ENCODE measurements around the gene RAPGEF1. TPM values are rescaled to one million over a fixed set of nuclear protein-coding genes. Genes with fewer than 3 reads are reported as not detected.

Gene RAPGEF1
- total and polyA plus RNA-seq, 9 of the 15 experiments (the other 6 are each of a cell fraction or from before 2014, with no cell fraction given), result 0.06 to 44.1 (median 19.9) TPM

DNA sequence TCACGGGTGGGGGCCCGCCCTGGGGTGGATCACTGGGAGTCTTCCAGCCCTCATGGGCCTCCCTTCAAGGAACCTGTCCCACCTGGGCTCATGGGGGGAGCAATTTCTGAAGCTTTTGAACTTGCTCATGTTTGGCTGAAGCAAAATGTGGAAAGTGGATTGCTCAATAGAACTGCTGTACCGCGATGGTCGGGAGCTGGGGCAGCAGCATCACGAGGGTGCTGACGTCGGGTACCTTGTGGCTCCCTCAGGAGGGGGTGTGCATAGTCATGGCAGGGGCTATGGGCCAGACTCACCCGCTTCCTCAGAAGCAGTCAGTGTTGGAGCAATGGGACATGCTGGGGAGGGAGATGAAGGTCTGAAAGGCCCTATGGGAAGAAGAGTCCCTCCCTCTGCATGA, 136.7 kb downstream of the RAPGEF1 start:
- no peak overlapping the region for H3K4me3 ChIP-seq
- ChIA-PET CTCF (ENCODE audit: low intra/inter-chr PET ratio) (interaction anchor here (0.7 kb wide), 1 partner anchor 32 kb away, joined by 3 read pairs; no protein-coding TSS in a partner anchor), POLR2A (interaction anchor here (0.5 to 1.1 kb wide), 2 partner anchors 11 to 33 kb away, joined by 3 read pairs; no protein-coding TSS in a partner anchor)
- ATAC-seq (no peak), DNase-seq (ENCODE audit: extremely low read depth in 1 of 4, low spot score in 3 of 4) (no peak), FAIRE-seq (no peak)
- no peak overlapping the region for H3K9ac ChIP-seq (ENCODE audit: insufficient read depth in 1 of 2, low read depth in 2 of 2, low read length in 2 of 2)
- no peak overlapping the region for H3K4me2 ChIP-seq (ENCODE audit: insufficient read depth, low read length)
- in situ Hi-C loops (cut with MboI), result no loop called here
- no peaks in the 10 kb centered on the region for H3K9me3 ChIP-seq (replicated peaks; ENCODE audit: control insufficient read depth, insufficient read depth, low read depth, low read length)
- H3K27me3 ChIP-seq (ENCODE audit: control insufficient read depth in 2 of 2, insufficient read depth in 2 of 2, low read length in 2 of 2), result no peaks in the 10 kb centered on the region
- 79% methylated on average over 9 of the region's 9 CpGs for WGBS (ENCODE audit: insufficient coverage, low coverage, missing lambda C conversion rate)
- TF ChIP-seq MAZ (CRISPR knock-in tag; conservative IDR thresholded peaks at IDR 0.05 in 1 of 2, IDR thresholded peaks at IDR 0.05 in 1 of 2), result no peak
- no peak overlapping the region for H2AFZ ChIP-seq (ENCODE audit: low read depth, low read length)
- H3K27ac ChIP-seq (ENCODE audit: extremely low read depth, low read depth, low read length), result no peak overlapping the region
- no peaks in the 10 kb centered on the region for H3K79me2 ChIP-seq (ENCODE audit: control insufficient read depth, insufficient read depth, low read length)
- BruUV-seq (replicated peaks), result no TSS peak
- H3K9me1 ChIP-seq (ENCODE audit: control insufficient read depth, insufficient read depth, low read length), result no peaks in the 10 kb centered on the region
- intact Hi-C loops (cut with micrococcal nuclease), result no loop called here
- no peaks in the 10 kb centered on the region for H4K20me1 ChIP-seq (replicated peaks; ENCODE audit: control insufficient read depth, insufficient read depth, low read length)
- H3K4me1 ChIP-seq (replicated peaks in 1 of 2; ENCODE audit: control insufficient read depth in 2 of 2, insufficient read depth in 2 of 2, low read length in 2 of 2), result peaks cover 3 to 4% of the 10 kb centered on the region in 2 experiments; a peak in 2 of 5 replicates
- peaks cover 23% of the 10 kb centered on the region; the same call in 2 of the 3 replicates for H3K36me3 ChIP-seq (ENCODE audit: control insufficient read depth, insufficient read depth, low read length)

DNA sequence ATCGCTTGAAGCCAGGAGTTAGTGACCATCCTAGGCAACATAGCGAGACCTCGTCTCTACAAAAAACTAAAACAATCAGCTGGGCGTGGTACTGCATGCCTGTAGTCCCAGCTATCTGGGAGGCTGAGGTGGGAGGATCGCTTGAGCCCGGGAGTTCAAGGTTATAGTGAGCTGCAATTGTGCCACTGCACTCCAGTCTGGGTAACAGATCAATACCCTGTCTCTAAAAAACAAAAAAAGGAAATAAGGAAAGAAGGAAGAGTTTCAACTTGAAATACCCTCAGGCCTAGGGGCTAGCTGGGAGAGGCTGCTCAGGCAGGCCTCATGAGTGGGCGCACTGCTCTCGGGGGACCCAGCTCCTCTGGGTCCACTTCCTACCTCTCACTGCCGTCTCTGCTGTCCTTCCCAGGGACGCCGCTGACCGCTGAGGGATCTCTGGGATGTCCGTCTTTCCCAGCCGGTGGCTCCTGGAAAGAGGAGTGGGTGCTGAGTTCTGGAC, 138.1 kb downstream of the RAPGEF1 start:
- no peak for FAIRE-seq
- no peak for TF ChIP-seq WHSC1 (IDR thresholded peaks at IDR 0.05; ENCODE audit: low read length)
- TF ChIP-seq, protein P1, sequence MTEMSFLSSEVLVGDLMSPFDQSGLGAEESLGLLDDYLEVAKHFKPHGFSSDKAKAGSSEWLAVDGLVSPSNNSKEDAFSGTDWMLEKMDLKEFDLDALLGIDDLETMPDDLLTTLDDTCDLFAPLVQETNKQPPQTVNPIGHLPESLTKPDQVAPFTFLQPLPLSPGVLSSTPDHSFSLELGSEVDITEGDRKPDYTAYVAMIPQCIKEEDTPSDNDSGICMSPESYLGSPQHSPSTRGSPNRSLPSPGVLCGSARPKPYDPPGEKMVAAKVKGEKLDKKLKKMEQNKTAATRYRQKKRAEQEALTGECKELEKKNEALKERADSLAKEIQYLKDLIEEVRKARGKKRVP (CRISPR knock-in tag; IDR thresholded peaks at IDR 0.05), result no peak
- TF ChIP-seq ZNF551 (CRISPR knock-in tag; IDR thresholded peaks at IDR 0.05), result no peak
- no peak for TF ChIP-seq POLR2AphosphoS5 (IDR thresholded peaks at IDR 0.05; ENCODE audit: control insufficient read depth, insufficient read depth, low read depth, low read length)
- no peak for TF ChIP-seq RBM25 (IDR thresholded peaks at IDR 0.05; ENCODE audit: low read depth, low read length, severe bottlenecking)
- TF ChIP-seq ZC3H11A (IDR thresholded peaks at IDR 0.05; ENCODE audit: low read depth, low read length), result no peak
- TF ChIP-seq ZNF274 (IDR thresholded peaks at IDR 0.05; ENCODE audit: borderline replicate concordance, low read depth, low read length), result no peak
- no peak for TF ChIP-seq MYNN (IDR thresholded peaks at IDR 0.05)
- no peak for TF ChIP-seq MYNN (CRISPR knock-in tag; IDR thresholded peaks at IDR 0.05)
- TF ChIP-seq MYC (IDR thresholded peaks at IDR 0.05; ENCODE audit: low read depth, low read length), result no peak
- TF ChIP-seq MYC (CRISPR knock-in tag; IDR thresholded peaks at IDR 0.05; ENCODE audit: borderline replicate concordance, low read depth), result no peak
- no peak for TF ChIP-seq ZNF507 (tag; conservative IDR thresholded peaks at IDR 0.05)
- TF ChIP-seq CC2D1A (IDR thresholded peaks at IDR 0.05), result no peak
- TF ChIP-seq ZNF586 (CRISPR knock-in tag; conservative IDR thresholded peaks at IDR 0.05), result no peak
- TF ChIP-seq ZNF695 (CRISPR knock-in tag; IDR thresholded peaks at IDR 0.05), result no peak
- no peak for TF ChIP-seq XRCC5 (IDR thresholded peaks at IDR 0.05; ENCODE audit: low read depth, low read length)

More for the DNA sequence above, 138.1 kb downstream of the RAPGEF1 start:
- H3K9me1 ChIP-seq (ENCODE audit: control insufficient read depth, insufficient read depth, low read length), result no peaks in the 10 kb centered on the region
- no peak overlapping the region for H3K4me2 ChIP-seq (ENCODE audit: insufficient read depth, low read length)
- intact Hi-C loops (cut with micrococcal nuclease), result no loop called here
- CTCF ChIA-PET (ENCODE audit: low intra/inter-chr PET ratio), result no interaction called here
- POLR2A ChIA-PET, result no interaction called here
- no peaks in the 10 kb centered on the region for H3K27me3 ChIP-seq (ENCODE audit: control insufficient read depth in 2 of 2, insufficient read depth in 2 of 2, low read length in 2 of 2)
- no peaks in the 10 kb centered on the region for H3K9me3 ChIP-seq (replicated peaks; ENCODE audit: control insufficient read depth, insufficient read depth, low read depth, low read length)
- peaks cover 0 to 3% of the 10 kb centered on the region in 2 experiments; a peak in 2 of 5 replicates for H3K4me1 ChIP-seq (replicated peaks in 1 of 2; ENCODE audit: control insufficient read depth in 2 of 2, insufficient read depth in 2 of 2, low read length in 2 of 2)
- no peak overlapping the region for H3K4me3 ChIP-seq
- BruUV-seq (replicated peaks), result no TSS peak
- no peak overlapping the region for H3K9ac ChIP-seq (ENCODE audit: insufficient read depth in 1 of 2, low read depth in 2 of 2, low read length in 2 of 2)
- in situ Hi-C loops (cut with MboI), result no loop called here
- H3K36me3 ChIP-seq (ENCODE audit: control insufficient read depth, insufficient read depth, low read length), result peaks cover 29% of the 10 kb centered on the region; the same call in 2 of the 3 replicates
- WGBS (ENCODE audit: insufficient coverage, low coverage, missing lambda C conversion rate), result 85% methylated on average over 13 of the region's 14 CpGs
- no peak for ATAC-seq
- no peaks in the 10 kb centered on the region for H3K79me2 ChIP-seq (ENCODE audit: control insufficient read depth, insufficient read depth, low read length)
- no peak overlapping the region for H2AFZ ChIP-seq (ENCODE audit: low read depth, low read length)
- H3K27ac ChIP-seq (ENCODE audit: extremely low read depth, low read depth, low read length), result no peak overlapping the region
- DNase-seq (ENCODE audit: extremely low read depth in 1 of 4, low spot score in 3 of 4), result no peak
- no peaks in the 10 kb centered on the region for H4K20me1 ChIP-seq (replicated peaks; ENCODE audit: control insufficient read depth, insufficient read depth, low read length)
